HL-60 (cell line): ENCODE results near the gene ZNF74.

Experiments used
- CTCF ChIP-seq: IDR thresholded peaks from one replicate; pipeline ENCODE4 v1.5.1; 2011; ENCODE audit warnings: low read length, control low read depth, inconsistent platforms; ENCODE audit not compliant: insufficient read depth
- POLR2AphosphoS5 ChIP-seq: IDR thresholded peaks from 2 replicates; pipeline ENCODE4 v1.6.1; 2012; ENCODE audit warnings: low read depth
- SPI1 ChIP-seq: IDR thresholded peaks from 2 replicates; pipeline ENCODE4 v1.6.1; 2012; ENCODE audit warnings: low read depth, mild to moderate bottlenecking, borderline replicate concordance

- TF ChIP-seq POLR2AphosphoS5 (no peak), SPI1 (no peak), CTCF (no peak)
These were observed 6.8 kb downstream of the ZNF74 start for GRCh38 chr22:20400606-20401375.
